K562 (cell line): ENCODE results near the gene KCNJ10. TPM values are rescaled to one million over a fixed set of nuclear protein-coding genes. Genes with fewer than 3 reads are reported as not detected.

Source experiments
- ATAC-seq: fragments of 200-7000 bp; cut with Tn5 transposase; 3 replicates; pipeline ENCODE4 v1.9.1; 2020; ENCODE audit warnings: moderate library complexity
- BruUV-seq: library from RNA; stranded (reverse); fragments of 400-500 nt; replicated peaks from 2 replicates; lab custom pipeline; 2021; lab: Mats Ljungman, UMichigan
- CTCF ChIA-PET: fragments of 300-600 bp; formaldehyde crosslinking; extraction: SDS; loops from one replicate; lab custom pipeline; 2021; ENCODE audit warnings: low intra/inter-chr PET ratio; lab: Yijun Ruan, JAX
- POLR2A ChIA-PET: fragments of 300-600, 350-650 bp; sonication (Branson Sonifier 250); formaldehyde crosslinking; extraction: SDS; loops from one replicate; lab custom pipeline; 2021; ENCODE audit warnings: antibody characterized with exemption, inconsistent platforms; lab: Yijun Ruan, JAX
- DNase-seq, 4 experiments: peaks; one replicate each; pipeline versions ENCODE4 v3.0.0 to v3.0.0-alpha.2; 2011 to 2018; ENCODE audit warnings: low spot score in 3 of 4, mixed read lengths in 3 of 4; ENCODE audit errors: extremely low read depth in 1 of 4
- FAIRE-seq: peaks from 2 replicates; lab custom pipeline; 2011; peaks lifted over from hg19 to GRCh38; lab: Jason Lieb, UNC
- H2AFZ ChIP-seq: 2 replicates; pipeline ENCODE4 v1.6.0; 2011; ENCODE audit warnings: low read depth, low read length, control low read depth, inconsistent platforms
- H3K27ac ChIP-seq: fragments of 200-600 bp; 3 replicates; pipeline ENCODE4 v1.8.0; 2011; ENCODE audit warnings: low read depth, mild to moderate bottlenecking, control low read depth, inconsistent platforms, low read length, moderate library complexity, mixed read lengths; ENCODE audit errors: extremely low read depth
- H3K27me3 ChIP-seq, 2 experiments: fragments of 300-600 bp in 1 of 2; 2 replicates in 1 of 2; 3 replicates in 1 of 2; pipeline versions ENCODE4 v1.6.0 to v1.8.0; 2011; ENCODE audit warnings: inconsistent platforms in 2 of 2, low read length in 2 of 2, mild to moderate bottlenecking in 1 of 2, mixed read lengths in 1 of 2, moderate library complexity in 1 of 2; ENCODE audit not compliant: control insufficient read depth in 2 of 2, insufficient read depth in 2 of 2
- H3K36me3 ChIP-seq: fragments of 300-600 bp; 3 replicates; pipeline ENCODE4 v1.8.0; 2011; ENCODE audit warnings: mild to moderate bottlenecking, low read length, inconsistent platforms; ENCODE audit not compliant: control insufficient read depth, insufficient read depth
- H3K4me1 ChIP-seq, 2 experiments: fragments of 200-600 bp in 1 of 2; replicated peaks in 1 of 2; 2 replicates in 1 of 2; 3 replicates in 1 of 2; pipeline versions ENCODE4 v1.5.1 to v1.8.0; 2011; ENCODE audit warnings: inconsistent platforms in 2 of 2, low read length in 2 of 2, mild to moderate bottlenecking in 1 of 2, mixed read lengths in 1 of 2, moderate library complexity in 1 of 2; ENCODE audit not compliant: control insufficient read depth in 2 of 2, insufficient read depth in 2 of 2
- H3K4me2 ChIP-seq: 2 replicates; pipeline ENCODE4 v1.6.1; 2011; ENCODE audit warnings: low read length, control low read depth, inconsistent platforms, mixed read lengths; ENCODE audit not compliant: insufficient read depth
- H3K4me3 ChIP-seq: fragments of 200-600 bp; sonication (generic), shearing (Covaris generic); 2 replicates; pipeline ENCODE4 v1.5.1; 2016; ENCODE audit warnings: control low read depth, inconsistent platforms
- H3K79me2 ChIP-seq: fragments of 200-600 bp; 3 replicates; pipeline ENCODE4 v1.8.0; 2011; ENCODE audit warnings: low read length, inconsistent platforms; ENCODE audit not compliant: control insufficient read depth, insufficient read depth
- H3K9ac ChIP-seq, 2 experiments: 2 replicates each; pipeline versions ENCODE4 v1.6.0 to v1.6.1; 2011; ENCODE audit warnings: low read depth in 2 of 2, low read length in 2 of 2, control low read depth in 1 of 2, inconsistent platforms in 1 of 2, mild to moderate bottlenecking in 1 of 2, mixed read lengths in 1 of 2; ENCODE audit not compliant: insufficient read depth in 1 of 2
- H3K9me1 ChIP-seq: one replicate; pipeline ENCODE4 v1.6.0; 2011; ENCODE audit warnings: inconsistent platforms, mild to moderate bottlenecking, low read length, moderate library complexity; ENCODE audit not compliant: control insufficient read depth, insufficient read depth
- H3K9me3 ChIP-seq: replicated peaks from 2 replicates; pipeline ENCODE4 v1.5.1; 2011; ENCODE audit warnings: low read depth, low read length, inconsistent platforms; ENCODE audit not compliant: control insufficient read depth, insufficient read depth
- H4K20me1 ChIP-seq: replicated peaks from 2 replicates; pipeline ENCODE4 v1.6.1; 2011; ENCODE audit warnings: low read length, inconsistent platforms, mixed read lengths; ENCODE audit not compliant: control insufficient read depth, insufficient read depth
- E2F3 ChIP-seq: fragments of 250-450 bp; sonication (Bioruptor Pico); IDR thresholded peaks from 2 replicates; pipeline ENCODE4 v1.4.0; 2020; ENCODE audit warnings: mild to moderate bottlenecking
- MAZ ChIP-seq, 2 experiments: fragments of 450-650 bp in 1 of 2; sonication (generic) in 1 of 2; formaldehyde crosslinking; IDR thresholded peaks in 1 of 2; conservative IDR thresholded peaks in 1 of 2; 2 replicates each; pipeline versions ENCODE4 v1.4.0 to v1.5.0; 2020; ENCODE audit warnings: mild to moderate bottlenecking in 1 of 2, missing genetic modification reagents in 1 of 2
- MTF1 ChIP-seq: fragments of 250-450 bp; sonication (Bioruptor Pico); IDR thresholded peaks from 2 replicates; pipeline ENCODE4 v1.9.0; 2021; ENCODE audit warnings: moderate library complexity, mild to moderate bottlenecking, inconsistent platforms, borderline replicate concordance
- NR2F6 ChIP-seq: fragments of 450-650 bp; formaldehyde crosslinking; IDR thresholded peaks from 2 replicates; pipeline ENCODE4 v1.4.0; 2020; ENCODE audit warnings: mild to moderate bottlenecking
- RBFOX2 ChIP-seq: fragments of 200-400 bp; formaldehyde crosslinking; IDR thresholded peaks from 2 replicates; pipeline ENCODE4 v1.6.1; 2017; ENCODE audit warnings: low read depth, mild to moderate bottlenecking, low read length, moderate library complexity
- SAFB ChIP-seq: fragments of 200-400 bp; formaldehyde crosslinking; IDR thresholded peaks from 2 replicates; pipeline ENCODE4 v1.6.1; 2017; ENCODE audit warnings: low read depth, low read length, borderline replicate concordance
- ZNF79 ChIP-seq: fragments of 250-450 bp; sonication (Bioruptor Pico); IDR thresholded peaks from 2 replicates; pipeline ENCODE4 v1.4.0; 2020; ENCODE audit warnings: low read depth, mild to moderate bottlenecking, moderate library complexity
- WGBS: fragments of 100-300 bp; shearing (Covaris generic); methylation state at CpG from one replicate; pipeline ENCODE4 v1.1.6; 2016; ENCODE audit warnings: low coverage, mixed read lengths; ENCODE audit not compliant: insufficient coverage; ENCODE audit errors: missing lambda C conversion rate; 5-methylcytosine and 5-hydroxymethylcytosine counted together
- in situ Hi-C: fragments of 300-500 bp; cut with MboI; formaldehyde crosslinking; loops from 4 replicates; pipeline ENCODE4 v1.15.0; 2018; ENCODE audit warnings: inconsistent platforms, mixed read lengths
- intact Hi-C: fragments of 100-400 bp; cut with micrococcal nuclease; formaldehyde crosslinking; loops from 2 replicates; pipeline ENCODE4 v1.14.2; 2022
- polyA plus RNA-seq, 8 experiments: library from polyadenylated mRNA; depleted of rRNA in 4 of 8; stranded (reverse) in 5 of 8; unstranded in 3 of 8; fragments of >200 nt; fragmentation: Nextera tagmentation in 2 of 8; fragmentation: Illumina TruSeq in 1 of 8; extraction: Ambion mirVana in 2 of 8; extraction: Trizol in 1 of 8; gene quantifications; 2 replicates each; pipeline versions ENCODE4 v1.2.1 to v1.2.3, GENCODE V29; 2011 to 2014; ENCODE audit warnings: inconsistent platforms in 1 of 8, missing spikeins in 1 of 8
- total RNA-seq, 7 experiments: library from RNA; depleted of rRNA in 6 of 7; stranded (reverse); fragments of >200 nt in 6 of 7; fragmentation: Illumina TruSeq in 2 of 7; extraction: Trizol in 2 of 7; gene quantifications; 2 replicates each; pipeline versions ENCODE4 v1.2.1 to v1.2.3, GENCODE V29; 2011 to 2021; ENCODE audit warnings: low replicate concordance in 1 of 7
- TF ChIP-seq, protein P1 (sequence below): fragments of 450-650 bp; IDR thresholded peaks from 2 replicates; pipeline ENCODE4 v1.6.1; 2017; ENCODE audit warnings: mild to moderate bottlenecking, moderate library complexity

Gene KCNJ10
- total and polyA plus RNA-seq, 9 of the 15 experiments (the other 6 are each of a cell fraction or from before 2014, with no cell fraction given): 0.06 to 0.11 TPM; not detected in 7

- H3K79me2 ChIP-seq: no peaks in the 10 kb centered on the region
Observed at GRCh38 chr1:160091666-160092223, 21.8 kb upstream of the KCNJ10 start.

More at GRCh38 chr1:160091666-160092223, 21.8 kb upstream of the KCNJ10 start:
- no peak overlapping the region for H3K27ac ChIP-seq
- no peaks in the 10 kb centered on the region for H4K20me1 ChIP-seq
- H3K9ac ChIP-seq: no peak overlapping the region
- no peaks in the 10 kb centered on the region for H3K9me3 ChIP-seq
- BruUV-seq: no TSS peak
- in situ Hi-C loops: no loop called here
- no peak overlapping the region for H3K4me2 ChIP-seq
- H3K4me3 ChIP-seq: no peak overlapping the region
- DNase-seq (no peak), ATAC-seq (no peak), FAIRE-seq (no peak)
- H3K9me1 ChIP-seq: no peaks in the 10 kb centered on the region
- H2AFZ ChIP-seq: no peak overlapping the region
- no peaks in the 10 kb centered on the region for H3K36me3 ChIP-seq
- intact Hi-C loops: no loop called here
- ChIA-PET CTCF (interaction anchor here (0.6 kb wide), 1 partner anchor 592 kb away, joined by 3 read pairs; no protein-coding TSS in a partner anchor), POLR2A (interaction anchor here (0.6 kb wide), 1 partner anchor 1916 kb away, joined by 3 read pairs; no protein-coding TSS in a partner anchor)
- no peaks in the 10 kb centered on the region for H3K27me3 ChIP-seq
- peaks cover 0 to 23% of the 10 kb centered on the region in 2 experiments; a peak in 2 of 5 replicates for H3K4me1 ChIP-seq
- 44% methylated on average over 5 of the region's 5 CpGs for WGBS
- TF ChIP-seq MTF1 (CRISPR knock-in tag): no peak
- no peak for TF ChIP-seq SAFB
- TF ChIP-seq, protein P1, sequence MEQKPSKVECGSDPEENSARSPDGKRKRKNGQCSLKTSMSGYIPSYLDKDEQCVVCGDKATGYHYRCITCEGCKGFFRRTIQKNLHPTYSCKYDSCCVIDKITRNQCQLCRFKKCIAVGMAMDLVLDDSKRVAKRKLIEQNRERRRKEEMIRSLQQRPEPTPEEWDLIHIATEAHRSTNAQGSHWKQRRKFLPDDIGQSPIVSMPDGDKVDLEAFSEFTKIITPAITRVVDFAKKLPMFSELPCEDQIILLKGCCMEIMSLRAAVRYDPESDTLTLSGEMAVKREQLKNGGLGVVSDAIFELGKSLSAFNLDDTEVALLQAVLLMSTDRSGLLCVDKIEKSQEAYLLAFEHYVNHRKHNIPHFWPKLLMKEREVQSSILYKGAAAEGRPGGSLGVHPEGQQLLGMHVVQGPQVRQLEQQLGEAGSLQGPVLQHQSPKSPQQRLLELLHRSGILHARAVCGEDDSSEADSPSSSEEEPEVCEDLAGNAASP: no peak
- TF ChIP-seq NR2F6: no peak
- TF ChIP-seq MAZ (CRISPR knock-in tag; conservative IDR thresholded peaks at IDR 0.05 in 1 of 2, IDR thresholded peaks at IDR 0.05 in 1 of 2): no peak
- no peak for TF ChIP-seq RBFOX2
- no peak for TF ChIP-seq E2F3 (CRISPR knock-in tag)
- TF ChIP-seq ZNF79 (CRISPR knock-in tag): no peak
